Common myeloid progenitor, CD34-positive (primary cell): ENCODE results near the gene TBC1D30.
A peak's percentile ranks its signal among the peaks of the same experiment; 100 is the strongest.

Experiments used
- CTCF ChIA-PET: fragments of 350-600 bp; sonication (Branson Sonifier 250); formaldehyde crosslinking; loops from one replicate; lab custom pipeline; 2021; ENCODE audit warnings: antibody characterized with exemption; lab: Charles Lee
- POLR2A ChIA-PET: fragments of 350-600 bp; sonication (Branson Sonifier 250); formaldehyde crosslinking; loops from one replicate; lab custom pipeline; 2021; ENCODE audit warnings: antibody characterized with exemption; lab: Charles Lee
- DNase-seq, 3 donors: peaks; one replicate each; pipeline versions ENCODE4 v3.0.0 to v3.0.0-alpha.2; 2013
- H3K27ac ChIP-seq, 2 experiments: 1 replicate in 1 of 2; 2 replicates in 1 of 2; pipeline ENCODE4 v1.7.0; 2013; ENCODE audit warnings: inconsistent platforms in 2 of 2, low read length in 2 of 2, mild to moderate bottlenecking in 2 of 2, low read depth in 1 of 2, moderate library complexity in 1 of 2; ENCODE audit not compliant: severe bottlenecking in 2 of 2, insufficient read depth in 1 of 2, poor library complexity in 1 of 2
- H3K27me3 ChIP-seq, 5 experiments: replicated peaks in 2 of 5; 1 replicate in 3 of 5; 2 replicates in 2 of 5; pipeline versions ENCODE4 v1.6.1 to v1.7.0; 2013; ENCODE audit warnings: low read length in 4 of 5, mild to moderate bottlenecking in 2 of 5, moderate library complexity in 2 of 5, inconsistent platforms in 1 of 5; ENCODE audit not compliant: insufficient read depth in 5 of 5, control insufficient read depth in 4 of 5
- H3K36me3 ChIP-seq, 4 experiments: 1 replicate in 2 of 4; 2 replicates in 2 of 4; pipeline versions ENCODE4 v1.6.1 to v1.7.0; 2013; ENCODE audit warnings: low read length in 3 of 4, control low read depth in 1 of 4, mild to moderate bottlenecking in 1 of 4; ENCODE audit not compliant: control insufficient read depth in 4 of 4, insufficient read depth in 4 of 4
- H3K4me1 ChIP-seq, 4 experiments: 1 replicate in 3 of 4; 2 replicates in 1 of 4; pipeline versions ENCODE4 v1.6.1 to v1.7.1; 2013; ENCODE audit warnings: low read length in 3 of 4, mild to moderate bottlenecking in 3 of 4, control low read depth in 1 of 4, inconsistent platforms in 1 of 4, moderate library complexity in 1 of 4; ENCODE audit not compliant: control insufficient read depth in 4 of 4, insufficient read depth in 4 of 4; ENCODE audit errors: control extremely low read depth in 1 of 4
- H3K4me3 ChIP-seq, 7 experiments: 1 replicate in 4 of 7; 2 replicates in 3 of 7; pipeline versions ENCODE4 v1.5.1 to v1.7.0; 2013; ENCODE audit warnings: mild to moderate bottlenecking in 7 of 7, low read length in 6 of 7, moderate library complexity in 6 of 7, inconsistent platforms in 2 of 7, low read depth in 2 of 7, control low read depth in 1 of 7; ENCODE audit not compliant: insufficient read depth in 4 of 7, control insufficient read depth in 1 of 7; ENCODE audit errors: extremely low read depth in 1 of 7
- H3K9me3 ChIP-seq, 5 experiments: 1 replicate in 4 of 5; 2 replicates in 1 of 5; pipeline versions ENCODE4 v1.6.1 to v1.7.1; 2013; ENCODE audit warnings: low read length in 4 of 5, mild to moderate bottlenecking in 2 of 5, inconsistent platforms in 1 of 5, low read depth in 1 of 5, moderate library complexity in 1 of 5; ENCODE audit not compliant: control insufficient read depth in 4 of 5, insufficient read depth in 2 of 5; ENCODE audit errors: control extremely low read depth in 1 of 5
- WGBS: methylation state at CpG from one replicate; pipeline ENCODE4 v1.1.5; 2013; ENCODE audit not compliant: insufficient coverage; 5-methylcytosine and 5-hydroxymethylcytosine counted together

Gene TBC1D30

DNA sequence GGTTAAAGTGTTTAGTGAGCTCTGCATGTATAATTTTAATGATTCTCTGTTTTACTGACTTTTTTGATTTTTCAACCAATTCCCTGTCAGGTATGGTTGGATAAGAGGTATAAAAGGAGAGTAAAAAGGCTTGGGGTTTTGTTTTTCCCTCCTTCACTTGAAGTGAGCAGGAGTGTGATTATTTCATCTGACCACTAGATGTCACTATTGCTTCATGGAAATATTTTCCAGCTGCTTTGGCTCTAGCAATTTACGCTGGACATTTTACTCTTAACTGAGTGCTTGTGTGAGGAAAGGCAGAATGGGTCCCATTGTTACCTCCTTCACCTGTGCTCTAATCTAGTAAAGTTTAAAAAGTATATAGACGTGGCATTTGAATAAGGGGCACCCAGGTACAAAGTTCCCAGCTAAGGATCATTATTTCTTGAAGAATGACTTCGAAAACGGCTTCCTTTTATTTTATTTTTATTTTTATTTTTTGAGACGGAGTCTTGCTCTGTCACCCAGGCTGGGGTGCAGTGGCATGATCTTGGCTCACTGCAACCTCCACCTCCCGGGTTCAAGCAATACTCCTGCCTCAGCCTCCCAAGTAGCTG is 66.5 kb downstream of the TBC1D30 start:
- CTCF ChIA-PET: interaction anchor here (0.6 to 7.2 kb wide), 25 partner anchors 9 to 408 kb away, joined by 3 to 113 read pairs (median 3); partner anchors contain the start of gene WIF1

DNA sequence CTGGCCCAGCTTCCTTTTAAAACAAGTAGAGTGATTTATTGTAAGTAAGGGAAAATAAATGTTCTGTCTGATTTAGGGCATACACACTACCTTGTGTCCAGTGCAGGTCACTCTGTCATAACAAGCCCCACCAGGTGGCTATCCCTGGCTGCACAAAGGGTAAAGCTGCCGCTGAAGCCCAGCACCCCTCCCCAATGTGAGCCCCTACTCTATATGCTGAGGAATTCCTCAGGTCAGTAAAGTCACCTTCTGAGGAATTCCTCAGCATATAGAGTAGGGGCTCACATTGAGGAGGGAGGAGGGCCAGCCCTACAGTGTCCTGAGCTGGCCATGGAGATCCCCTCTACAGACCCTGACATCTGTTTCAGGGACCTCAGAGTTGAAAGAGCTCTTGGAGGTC is 67.2 kb downstream of the TBC1D30 start:
- peaks cover 3 to 23% (median 10%) of the 10 kb centered on the region in 5 experiments for H3K27me3 ChIP-seq
- no peaks in the 10 kb centered on the region for H3K36me3 ChIP-seq
- ChIA-PET CTCF (interaction anchor here (0.6 to 7.2 kb wide), 19 partner anchors 11 to 793 kb away, joined by 3 to 113 read pairs (median 5); partner anchors contain the start of gene WIF1), POLR2A (no interaction called here)
- 100% methylated on average over 1 of the region's 1 CpG for WGBS
- no peak overlapping the region for H3K27ac ChIP-seq
- H3K4me3 ChIP-seq: no peak overlapping the region
- DNase-seq: no peak
- H3K9me3 ChIP-seq: no peaks in the 10 kb centered on the region
- H3K4me1 ChIP-seq: peaks cover 0 to 6% (median 3%) of the 10 kb centered on the region in 4 experiments

More for the DNA sequence above, 66.5 kb downstream of the TBC1D30 start:
- Histone ChIP-seq H3K4me3 (no peak overlapping the region), H3K36me3 (no peaks in the 10 kb centered on the region), H3K27me3 (peaks cover 3 to 16% (median 10%) of the 10 kb centered on the region in 5 experiments), H3K9me3 (no peaks in the 10 kb centered on the region), H3K4me1 (peaks cover 0 to 6% (median 3%) of the 10 kb centered on the region in 4 experiments), H3K27ac (no peak overlapping the region)
- WGBS: 89% methylated on average over 3 of the region's 6 CpGs
- peak; percentile 60 to 83 (median 74) for DNase-seq
- POLR2A ChIA-PET: interaction anchor here (0.6 kb wide), 1 partner anchor 242 kb away, joined by 3 read pairs; no protein-coding TSS in a partner anchor

DNA sequence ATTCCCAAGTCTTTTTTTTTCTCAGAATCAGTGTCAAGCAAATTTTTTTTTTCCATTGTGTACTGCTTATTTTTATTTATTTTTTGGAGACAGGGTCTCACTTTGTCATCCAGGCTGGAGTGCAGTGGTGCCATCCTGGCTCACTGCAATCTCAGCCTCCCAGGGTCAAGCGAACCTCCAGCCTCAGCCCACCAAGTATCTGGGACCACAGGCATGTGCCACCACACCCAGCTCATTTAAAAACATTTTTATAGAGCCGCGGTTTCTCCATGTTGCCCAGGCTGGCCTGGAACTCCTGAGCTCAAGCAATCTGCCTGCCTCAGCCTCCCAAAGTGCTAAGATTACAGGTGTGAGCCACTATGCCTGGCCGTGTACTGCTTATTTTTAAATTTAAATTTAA is 68.1 kb downstream of the TBC1D30 start:
- no peaks in the 10 kb centered on the region for H3K9me3 ChIP-seq
- WGBS: 100% methylated on average over 3 of the region's 4 CpGs
- ChIA-PET CTCF (interaction anchor here (0.7 to 7.2 kb wide), 8 partner anchors 10 to 408 kb away, joined by 4 to 113 read pairs (median 5); no protein-coding TSS in a partner anchor), POLR2A (no interaction called here)
- H3K36me3 ChIP-seq: no peaks in the 10 kb centered on the region
- peaks cover 0 to 6% (median 3%) of the 10 kb centered on the region in 4 experiments for H3K4me1 ChIP-seq
- no peak overlapping the region for H3K27ac ChIP-seq
- no peak overlapping the region for H3K4me3 ChIP-seq
- H3K27me3 ChIP-seq: peaks cover 3 to 27% (median 12%) of the 10 kb centered on the region in 5 experiments
- no peak for DNase-seq

DNA sequence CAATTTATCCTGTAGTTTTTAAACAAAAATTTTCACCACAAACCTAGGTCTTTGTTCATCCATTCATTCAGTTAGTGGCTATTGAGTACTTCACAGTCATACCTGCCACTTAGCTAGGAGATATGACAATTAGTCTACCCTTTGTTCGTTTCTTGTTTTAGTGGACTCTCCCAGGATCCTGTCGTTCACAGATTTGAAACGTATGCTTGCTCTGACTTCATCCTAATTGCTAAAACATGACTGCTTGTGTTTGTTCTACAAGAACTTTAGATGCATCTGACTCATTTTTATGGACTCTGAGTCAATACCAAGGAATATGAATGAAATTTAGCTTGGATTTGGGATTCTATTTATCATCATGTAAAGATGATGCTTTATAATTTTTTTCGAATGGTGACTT is 69.5 kb downstream of the TBC1D30 start:
- Histone ChIP-seq H3K4me3 (no peak overlapping the region), H3K9me3 (peaks cover 0 to 6% (median 0%) of the 10 kb centered on the region in 5 experiments), H3K4me1 (peaks cover 0 to 6% (median 3%) of the 10 kb centered on the region in 4 experiments), H3K36me3 (no peaks in the 10 kb centered on the region), H3K27ac (no peak overlapping the region), H3K27me3 (peaks cover 3 to 27% (median 12%) of the 10 kb centered on the region in 5 experiments)
- 95% methylated on average over 3 of the region's 4 CpGs for WGBS
- CTCF ChIA-PET: interaction anchor here (0.8 to 7.2 kb wide), 5 partner anchors 208 to 406 kb away, joined by 3 to 113 read pairs (median 5); no protein-coding TSS in a partner anchor
- DNase-seq: no peak
- POLR2A ChIA-PET: no interaction called here

DNA sequence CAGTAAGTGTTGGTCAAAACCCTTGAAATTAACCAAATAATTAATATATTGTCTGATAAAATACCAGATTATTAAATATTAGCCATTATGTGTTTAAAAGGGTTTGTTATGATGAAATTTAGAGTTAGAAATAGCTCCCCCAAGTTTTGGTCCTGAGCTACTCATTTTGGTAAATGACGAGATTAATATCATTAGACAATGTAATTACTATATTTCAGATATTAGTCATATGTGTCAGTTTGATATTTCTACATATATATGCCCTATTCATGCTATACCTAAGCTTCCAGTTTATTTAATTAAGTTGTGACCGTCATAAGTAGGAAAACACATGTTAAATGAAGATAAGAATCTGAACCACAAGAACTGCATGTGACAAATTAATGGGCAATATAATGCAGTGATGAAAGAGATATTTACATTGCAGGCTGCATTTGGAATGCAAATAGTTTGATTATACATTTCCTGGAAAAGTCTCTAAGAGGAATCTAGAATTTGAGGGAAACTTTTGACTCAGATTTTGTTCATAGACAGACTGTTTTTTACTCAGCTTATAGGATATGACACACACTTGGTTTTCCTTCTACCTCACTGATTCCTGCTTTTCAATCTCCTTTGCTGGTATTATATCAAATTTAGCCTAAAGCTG is 70.5 kb downstream of the TBC1D30 start:
- H3K36me3 ChIP-seq: no peaks in the 10 kb centered on the region
- H3K4me1 ChIP-seq: peaks cover 0 to 6% (median 3%) of the 10 kb centered on the region in 4 experiments
- ChIA-PET POLR2A (no interaction called here), CTCF (interaction anchor here (0.5 to 7.2 kb wide), 6 partner anchors 12 to 624 kb away, joined by 3 to 113 read pairs (median 3); no protein-coding TSS in a partner anchor)
- H3K4me3 ChIP-seq: no peak overlapping the region
- H3K27me3 ChIP-seq: peaks cover 3 to 20% (median 6%) of the 10 kb centered on the region in 5 experiments
- WGBS: no CpG with 5 or more reads among the region's 2 CpGs
- no peak overlapping the region for H3K27ac ChIP-seq
- DNase-seq: peak; percentile 11 to 60 (median 35)
- peaks cover 0 to 6% (median 0%) of the 10 kb centered on the region in 5 experiments for H3K9me3 ChIP-seq

DNA sequence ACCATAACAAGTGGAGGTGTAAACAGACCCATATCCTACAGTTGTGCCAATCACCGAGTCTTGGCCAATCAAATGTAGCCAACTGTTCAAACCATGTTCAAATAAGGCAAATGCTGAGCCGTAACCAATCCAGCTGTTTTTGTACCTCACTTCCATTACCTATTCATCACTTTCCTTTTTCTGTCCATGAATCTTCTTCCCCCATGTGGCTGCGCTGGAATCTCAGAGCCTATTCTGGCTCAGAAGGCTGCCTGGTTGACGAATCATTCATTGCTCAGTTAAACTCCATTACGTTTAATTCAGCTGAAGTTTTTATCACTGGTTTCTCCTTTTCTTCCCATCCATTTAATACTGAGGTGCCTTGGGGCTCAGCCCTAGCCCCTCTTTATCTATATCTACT is 71.1 kb downstream of the TBC1D30 start:
- no peaks in the 10 kb centered on the region for H3K36me3 ChIP-seq
- no peak overlapping the region for H3K4me3 ChIP-seq
- ChIA-PET CTCF (interaction anchor here (0.5 to 7.2 kb wide), 4 partner anchors 13 to 624 kb away, joined by 3 to 113 read pairs (median 3); no protein-coding TSS in a partner anchor), POLR2A (no interaction called here)
- H3K27ac ChIP-seq: no peak overlapping the region
- peaks cover 0 to 6% (median 0%) of the 10 kb centered on the region in 5 experiments for H3K9me3 ChIP-seq
- H3K4me1 ChIP-seq: peaks cover 0 to 6% (median 3%) of the 10 kb centered on the region in 4 experiments
- WGBS: 98% methylated on average over 5 of the region's 5 CpGs
- peaks cover 0 to 17% (median 5%) of the 10 kb centered on the region in 5 experiments for H3K27me3 ChIP-seq
- no peak for DNase-seq
